NCI-H187 treated with DMSO at 0.1 percent for 48 hours (cell line): Measurements from ENCODE around the gene ANKRD11.
"Not testable (repeated sequence)": the region's sequence is repeated elsewhere in the genome, so short reads cannot be mapped to it uniquely, and the experiment has no call there.

Experiments used
- DNase-seq: peaks from one replicate; lab custom pipeline; 2025; lab: John Stamatoyannopoulos, UW

Gene ANKRD11

DNA sequence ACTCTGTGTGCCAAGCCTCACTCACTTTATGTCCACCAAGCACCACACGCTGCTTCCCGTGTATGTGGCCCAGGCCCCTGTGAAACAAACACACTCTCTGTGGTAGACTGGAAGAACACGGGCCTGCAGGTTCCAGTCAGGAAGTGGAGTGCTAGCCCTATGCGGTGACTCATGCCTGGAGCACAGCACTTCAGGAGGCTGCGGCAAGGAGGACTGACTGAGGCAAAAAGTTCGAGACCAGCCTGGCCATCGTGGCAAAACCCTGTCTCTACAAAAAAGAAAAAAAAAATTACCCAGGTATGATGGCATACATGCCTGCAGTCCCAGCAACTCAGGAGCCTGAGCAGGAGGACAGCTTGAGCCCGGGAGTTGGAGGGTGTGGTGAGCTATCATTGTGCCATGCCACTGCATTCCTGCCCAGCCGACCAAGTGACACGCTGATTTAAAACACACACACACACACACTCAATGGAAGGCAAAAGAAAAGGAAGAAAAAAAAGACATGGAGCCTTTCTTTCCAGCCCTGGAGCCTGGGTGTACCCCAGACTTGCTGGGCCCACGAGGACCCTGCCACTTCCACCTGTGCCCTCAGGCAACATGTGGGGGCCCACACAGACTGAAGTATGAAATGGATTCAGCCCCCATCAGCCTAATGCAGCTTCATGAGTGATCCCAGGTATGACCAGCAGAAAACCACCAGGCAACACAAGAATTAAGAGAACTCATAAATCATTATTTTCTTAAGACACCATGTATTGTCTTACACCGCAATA, 126.6 kb downstream of the ANKRD11 start:
- no peak for DNase-seq

GRCh38 chr16:89362540-89363223, 127.7 kb downstream of the ANKRD11 start:
- not testable (repeated sequence) for DNase-seq

GRCh38 chr16:89361751-89362539, 128.4 kb downstream of the ANKRD11 start:
- DNase-seq: no peak

DNA sequence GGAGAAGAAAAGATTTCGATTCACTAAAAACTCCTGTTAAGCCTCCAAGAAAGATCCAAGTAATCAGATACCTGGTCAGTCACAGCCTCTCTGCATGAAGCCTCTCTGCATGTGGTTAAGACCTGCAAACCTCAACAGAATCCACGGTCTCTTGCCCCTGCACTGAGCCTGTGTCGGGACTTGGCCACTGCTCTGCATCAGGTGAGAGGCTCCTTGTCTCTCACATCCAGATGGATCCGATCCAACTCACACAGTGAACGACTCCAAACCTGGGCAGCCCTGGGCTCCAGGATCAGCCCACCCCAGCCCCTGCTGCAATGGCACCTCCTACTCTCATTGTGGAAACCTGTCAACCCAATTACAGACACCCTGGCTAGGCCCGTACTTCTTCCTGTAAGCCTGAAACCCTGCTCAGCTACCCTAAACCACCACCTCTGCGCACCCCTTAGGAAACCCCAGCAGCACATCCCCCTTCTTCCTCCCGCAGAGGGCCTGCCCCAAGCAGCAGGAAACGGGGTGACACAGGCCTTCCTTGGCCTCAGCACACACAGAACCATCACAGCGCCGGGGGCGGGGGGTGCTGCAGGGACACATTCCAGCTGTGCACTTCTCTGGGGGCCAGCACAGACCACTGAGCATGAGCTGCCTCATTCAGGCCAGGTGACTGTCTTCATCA, 129.5 kb downstream of the ANKRD11 start:
- DNase-seq: no peak

DNA sequence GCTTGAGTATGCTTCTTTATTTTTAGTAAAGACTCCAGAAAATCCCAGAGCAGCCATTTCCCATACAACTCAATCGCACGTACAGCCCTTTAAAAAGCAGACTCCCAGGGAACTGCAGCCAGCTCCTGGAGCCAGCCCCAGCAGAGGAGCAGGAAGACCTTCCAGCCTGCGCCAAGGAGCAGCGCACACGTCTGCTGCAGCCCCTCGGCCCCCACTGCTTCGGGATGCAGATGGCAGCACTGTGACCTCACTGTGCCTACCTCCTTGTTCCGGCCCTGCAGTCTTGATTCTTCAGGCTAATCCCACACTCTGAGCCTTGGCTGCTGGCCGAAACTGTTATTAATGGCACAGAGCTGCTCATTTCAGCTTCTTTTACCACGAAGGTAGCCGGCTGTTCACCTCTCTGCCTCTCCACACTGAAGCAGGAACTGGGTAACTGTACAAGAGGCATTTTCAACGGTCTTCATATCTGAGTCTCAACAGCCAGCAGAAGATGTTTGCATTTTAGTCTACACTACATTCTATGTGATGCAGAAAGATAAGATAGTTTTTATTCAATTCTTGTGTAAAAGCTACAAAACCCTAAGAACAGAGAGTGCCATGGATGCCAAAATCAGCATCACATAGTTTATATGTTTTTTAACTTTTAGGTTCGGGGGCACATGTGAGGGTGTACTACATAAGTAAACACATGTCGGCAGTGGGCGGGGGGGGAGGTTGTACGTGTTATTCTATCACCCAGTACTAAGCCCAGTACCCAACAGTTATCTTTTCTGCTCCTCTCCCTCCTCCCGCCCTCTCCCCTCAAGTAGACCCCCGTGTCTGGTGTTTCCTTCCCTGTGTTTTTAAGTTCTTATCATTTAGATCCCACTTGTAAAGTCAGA, 130.9 kb downstream of the ANKRD11 start:
- no peak for DNase-seq

GRCh38 chr16:89358030-89359005, 132.0 kb downstream of the ANKRD11 start:
- no peak for DNase-seq

GRCh38 chr16:89357055-89357816, 133.1 kb downstream of the ANKRD11 start:
- DNase-seq: no peak

- DNase-seq: no peak
Observed at GRCh38 chr16:89355686-89356085, 134.7 kb downstream of the ANKRD11 start.

DNA sequence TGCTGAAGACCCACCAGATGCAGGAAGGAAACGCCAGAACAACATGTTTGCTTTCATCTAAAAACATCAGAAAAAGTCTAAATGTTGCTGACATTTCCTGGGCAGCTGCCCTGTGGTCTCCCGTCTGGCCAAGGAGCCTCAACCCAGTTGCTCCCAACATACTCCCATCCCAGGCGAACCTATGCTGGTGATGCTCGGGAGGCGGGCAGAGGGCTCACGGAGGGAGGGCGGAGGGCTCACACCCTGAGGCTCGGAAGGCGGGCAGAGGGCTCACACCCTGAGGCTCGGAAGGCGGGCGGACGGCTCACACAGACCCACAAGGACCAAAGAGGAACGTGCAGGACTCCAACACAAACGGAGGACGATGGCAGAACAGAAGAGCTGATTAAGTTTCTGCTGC, 135.4 kb downstream of the ANKRD11 start:
- no peak for DNase-seq

DNA sequence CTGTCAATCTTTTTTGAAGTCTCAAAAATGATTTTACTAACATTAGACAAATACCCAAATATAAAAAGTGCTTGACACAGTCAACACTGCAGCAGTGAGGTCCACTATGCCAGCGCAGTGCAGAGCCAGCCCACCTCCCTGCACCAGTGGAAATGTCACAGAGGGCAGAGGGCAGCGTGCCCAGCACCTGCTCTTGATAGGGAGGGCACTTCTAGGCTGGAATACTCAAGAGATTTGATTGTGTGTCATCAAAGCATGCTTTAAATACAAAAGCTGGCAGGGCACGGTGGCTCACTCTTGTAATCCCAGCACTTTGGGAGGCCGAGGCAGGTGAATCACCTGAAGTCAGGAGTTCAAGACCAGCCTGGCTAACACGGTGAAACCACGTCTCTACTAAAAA, 136.0 kb downstream of the ANKRD11 start:
- DNase-seq: no peak

- no peak for DNase-seq
Observed at GRCh38 chr16:89352091-89352681, 138.2 kb downstream of the ANKRD11 start.

- no peak for DNase-seq
Observed at GRCh38 chr16:89351645-89352044, 138.7 kb downstream of the ANKRD11 start.

- DNase-seq: no peak
Observed at GRCh38 chr16:89350701-89351380, 139.5 kb downstream of the ANKRD11 start.

- DNase-seq: no peak
Observed at GRCh38 chr16:89349947-89350633, 140.3 kb downstream of the ANKRD11 start.

DNA sequence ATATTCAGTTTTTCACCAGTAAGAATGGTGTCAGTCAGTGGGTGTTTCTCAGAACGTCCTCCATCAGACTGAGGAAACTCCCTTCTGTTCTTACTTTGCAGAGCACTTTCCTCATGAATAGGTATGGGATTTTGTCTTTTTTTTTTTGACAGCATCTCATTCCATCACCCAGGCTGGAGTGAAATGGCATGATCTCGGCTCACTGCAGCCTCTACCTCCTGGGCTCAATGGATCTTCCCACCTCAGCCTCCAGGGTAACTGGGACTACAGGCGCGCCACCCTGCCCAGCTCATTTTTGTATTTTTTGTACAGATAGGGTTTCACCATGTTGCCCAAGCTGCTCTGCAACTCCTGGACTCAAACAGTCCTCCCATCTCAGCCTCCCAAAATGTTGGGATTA, 142.6 kb downstream of the ANKRD11 start:
- no peak for DNase-seq

DNA sequence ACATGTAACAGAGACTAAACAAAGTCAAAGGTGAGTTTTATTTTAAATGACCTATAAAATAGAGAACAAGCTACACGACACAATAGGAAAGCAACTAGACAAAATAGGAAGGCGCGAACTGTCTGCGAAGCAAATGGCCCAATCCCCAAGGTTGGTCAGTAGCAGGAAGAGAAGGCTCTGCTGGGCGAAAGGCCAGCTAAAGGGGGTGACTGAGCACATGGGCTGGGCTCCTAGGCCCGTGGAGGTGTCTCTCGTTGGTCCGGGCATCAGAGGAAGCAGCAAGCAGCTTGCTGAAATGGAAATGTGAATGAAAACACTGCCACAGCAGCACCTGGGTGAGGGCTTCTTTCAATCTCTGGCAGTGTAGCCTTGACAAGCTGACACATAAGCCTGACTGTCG, 143.5 kb downstream of the ANKRD11 start:
- no peak for DNase-seq

- DNase-seq: no peak
Observed at GRCh38 chr16:89345642-89346150, 144.7 kb downstream of the ANKRD11 start.
